BLaER1 (cell line): ENCODE results near the gene UBE2J2.

ENCODE experiments used
- H3K27ac ChIP-seq: shearing (Covaris generic); formaldehyde crosslinking; 2 replicates; pipeline ENCODE4 v1.8.1; 2022
- H3K27me3 ChIP-seq: shearing (Covaris generic); formaldehyde crosslinking; 2 replicates; pipeline ENCODE4 v1.8.1; 2022
- H3K36me3 ChIP-seq: shearing (Covaris generic); formaldehyde crosslinking; 2 replicates; pipeline ENCODE4 v1.8.1; 2022
- H3K4me1 ChIP-seq: shearing (Covaris generic); formaldehyde crosslinking; 2 replicates; pipeline ENCODE4 v1.8.1; 2022
- H3K4me2 ChIP-seq: shearing (Covaris generic); formaldehyde crosslinking; 2 replicates; pipeline ENCODE4 v1.8.1; 2022
- H3K4me3 ChIP-seq: shearing (Covaris generic); formaldehyde crosslinking; 2 replicates; pipeline ENCODE4 v1.8.1; 2022
- H3K9ac ChIP-seq: shearing (Covaris generic); formaldehyde crosslinking; 2 replicates; pipeline ENCODE4 v1.8.1; 2022
- H3K9me3 ChIP-seq: shearing (Covaris generic); formaldehyde crosslinking; 2 replicates; pipeline ENCODE4 v1.8.1; 2022
- H4K20me1 ChIP-seq: shearing (Covaris generic); formaldehyde crosslinking; 2 replicates; pipeline ENCODE4 v1.8.1; 2022
- Cebpa-rat ChIP-seq: shearing (Covaris generic); IDR thresholded peaks from 2 replicates; pipeline ENCODE4 v1.8.1; 2022

Gene UBE2J2

GRCh38 chr1:1207571-1207892 is 66.1 kb downstream of the UBE2J2 start:
- Histone ChIP-seq H4K20me1 (peaks cover 24% of the 10 kb centered on the region), H3K27me3 (peaks cover 24% of the 10 kb centered on the region), H3K9me3 (no peaks in the 10 kb centered on the region), H3K36me3 (no peaks in the 10 kb centered on the region), H3K4me1 (peaks cover 77% of the 10 kb centered on the region), H3K4me3 (peak overlapping the region; percentile 62; the same call in 1 of the 2 replicates), H3K4me2 (peak overlapping the region; percentile 99), H3K27ac (peak overlapping the region; percentile 10; the same call in 1 of the 2 replicates), H3K9ac (no peak overlapping the region)
- TF ChIP-seq Cebpa-rat, result no peak

- Histone ChIP-seq H3K36me3 (no peaks in the 10 kb centered on the region), H3K27me3 (peaks cover 24% of the 10 kb centered on the region), H3K27ac (peak overlapping the region; percentile 9; the same call in 1 of the 2 replicates), H3K4me1 (peaks cover 73% of the 10 kb centered on the region), H3K4me3 (peak overlapping the region; percentile 62), H3K4me2 (peak overlapping the region; percentile 99), H3K9me3 (no peaks in the 10 kb centered on the region), H3K9ac (no peak overlapping the region; the same call in 1 of the 2 replicates), H4K20me1 (peaks cover 24% of the 10 kb centered on the region)
- no peak for TF ChIP-seq Cebpa-rat
Measured at GRCh38 chr1:1206966-1207531, 66.6 kb downstream of the UBE2J2 start.

GRCh38 chr1:1206376-1206965 is 67.2 kb downstream of the UBE2J2 start, which contains the start of gene TNFRSF18:
Gene TNFRSF18 (minus strand): TSS chr1:1206592. CDS start chr1:1206571, 21 bp downstream.
- Histone ChIP-seq H3K4me3 (peak within 1 kb of the TSS; percentile 62), H3K36me3 (no peaks in the 10 kb centered on the region), H3K9ac (peak within 1 kb of the TSS; percentile 63), H3K27ac (peak within 1 kb of the TSS; percentile 44), H3K4me1 (peaks cover 67% of the 10 kb centered on the region), H4K20me1 (peaks cover 24% of the 10 kb centered on the region), H3K27me3 (peaks cover 25% of the 10 kb centered on the region), H3K4me2 (peak within 1 kb of the TSS; percentile 99), H3K9me3 (no peaks in the 10 kb centered on the region)
- no peak for TF ChIP-seq Cebpa-rat

- peaks cover 24% of the 10 kb centered on the region for H4K20me1 ChIP-seq
- no peaks in the 10 kb centered on the region for H3K36me3 ChIP-seq
- H3K9ac ChIP-seq, result peak overlapping the region; percentile 63
- TF ChIP-seq Cebpa-rat, result no peak
- H3K9me3 ChIP-seq, result no peaks in the 10 kb centered on the region
- H3K4me2 ChIP-seq, result peak overlapping the region; percentile 99
- peaks cover 29% of the 10 kb centered on the region for H3K27me3 ChIP-seq
- peaks cover 62% of the 10 kb centered on the region for H3K4me1 ChIP-seq
- H3K4me3 ChIP-seq, result peak overlapping the region; percentile 62
- peak overlapping the region; percentile 44 for H3K27ac ChIP-seq
Measured at GRCh38 chr1:1205769-1206375, 67.8 kb downstream of the UBE2J2 start.

GRCh38 chr1:1204998-1205768 is 68.5 kb downstream of the UBE2J2 start:
- Histone ChIP-seq H3K36me3 (no peaks in the 10 kb centered on the region), H3K9ac (peak overlapping the region; percentile 63; the same call in 1 of the 2 replicates), H3K27ac (peak overlapping the region; percentile 44; the same call in 1 of the 2 replicates), H3K9me3 (no peaks in the 10 kb centered on the region), H3K4me1 (peaks cover 62% of the 10 kb centered on the region), H3K27me3 (peaks cover 35% of the 10 kb centered on the region), H3K4me3 (peak overlapping the region; percentile 62), H4K20me1 (peaks cover 24% of the 10 kb centered on the region), H3K4me2 (peak overlapping the region; percentile 99)
- TF ChIP-seq Cebpa-rat, result no peak

GRCh38 chr1:1204425-1204920 is 69.2 kb downstream of the UBE2J2 start:
- Histone ChIP-seq H3K27ac (no peak overlapping the region), H3K27me3 (peaks cover 37% of the 10 kb centered on the region), H3K4me1 (peaks cover 62% of the 10 kb centered on the region), H3K36me3 (no peaks in the 10 kb centered on the region), H3K4me2 (peak overlapping the region; percentile 99), H4K20me1 (peaks cover 24% of the 10 kb centered on the region), H3K9ac (no peak overlapping the region), H3K4me3 (no peak overlapping the region), H3K9me3 (no peaks in the 10 kb centered on the region)
- TF ChIP-seq Cebpa-rat, result no peak
